B cell (primary cell): ENCODE results near the gene ITIH3. TPM values are rescaled to one million over a fixed set of nuclear protein-coding genes. Genes with fewer than 3 reads are reported as not detected.

Experiments
- ATAC-seq: fragments of 200-7000 bp; cut with Tn5 transposase; one replicate; pipeline ENCODE4 v1.10.0; 2021; ENCODE audit warnings: low read depth, mild to moderate bottlenecking, moderate number of reproducible peaks, moderate library complexity
- CTCF ChIA-PET: fragments of 350-600 bp; sonication (Branson Sonifier 250); formaldehyde crosslinking; loops from one replicate; lab custom pipeline; 2021; ENCODE audit warnings: antibody characterized with exemption, inconsistent platforms; lab: Charles Lee
- POLR2A ChIA-PET: fragments of 350-600 bp; sonication (Branson Sonifier 250); formaldehyde crosslinking; loops from one replicate; lab custom pipeline; 2021; ENCODE audit warnings: antibody characterized with exemption; lab: Charles Lee
- DNase-seq: peaks from one replicate; pipeline ENCODE4 v3.0.0; 2013
- H2AFZ ChIP-seq: 2 replicates; pipeline ENCODE4 v1.6.1; 2012; ENCODE audit warnings: mild to moderate bottlenecking, low read depth, low read length; ENCODE audit not compliant: insufficient read depth, poor library complexity, severe bottlenecking
- H3K27ac ChIP-seq, 2 donors: 1 replicate in 1 of 2; 2 replicates in 1 of 2; pipeline ENCODE4 v1.5.1; 2012 to 2013; ENCODE audit warnings: low read length in 2 of 2, mild to moderate bottlenecking in 2 of 2, moderate library complexity in 1 of 2
- H3K27me3 ChIP-seq, 4 experiments: fragments of 200-600 bp in 1 of 4; sonication (generic) in 1 of 4; replicated peaks in 1 of 4; 1 replicate in 2 of 4; 2 replicates in 2 of 4; pipeline versions ENCODE4 v1.6.1 to v1.7.0; 2013 to 2016; ENCODE audit warnings: low read length in 3 of 4, mild to moderate bottlenecking in 2 of 4, mixed read lengths in 1 of 4, moderate library complexity in 1 of 4; ENCODE audit not compliant: insufficient read depth in 4 of 4, control insufficient read depth in 3 of 4; ENCODE audit errors: control extremely low read depth in 1 of 4
- H3K36me3 ChIP-seq, 2 experiments: replicated peaks in 1 of 2; 1 replicate in 1 of 2; 2 replicates in 1 of 2; pipeline versions ENCODE4 v1.6.1 to v1.7.1; 2013; ENCODE audit warnings: low read length in 1 of 2; ENCODE audit not compliant: insufficient read depth in 2 of 2, control insufficient read depth in 1 of 2; ENCODE audit errors: control extremely low read depth in 1 of 2, extremely low read depth in 1 of 2
- H3K4me1 ChIP-seq, 2 donors: fragments of 200-600 bp in 1 of 2; sonication (generic) in 1 of 2; 1 replicate in 1 of 2; 2 replicates in 1 of 2; pipeline versions ENCODE4 v1.5.1 to v1.6.1; 2013 to 2017; ENCODE audit warnings: low read length in 2 of 2; ENCODE audit not compliant: control insufficient read depth in 2 of 2, insufficient read depth in 2 of 2
- H3K4me2 ChIP-seq: replicated peaks from 2 replicates; pipeline ENCODE3; 2012; ENCODE audit warnings: mild to moderate bottlenecking, low read depth, low read length; ENCODE audit not compliant: poor library complexity, severe bottlenecking
- H3K4me3 ChIP-seq, 5 experiments: fragments of 200-600 bp in 1 of 5; sonication (generic) in 1 of 5; 1 replicate in 3 of 5; 2 replicates in 2 of 5; pipeline versions ENCODE4 v1.5.1 to v1.7.0; 2011 to 2016; ENCODE audit warnings: low read length in 4 of 5, mild to moderate bottlenecking in 4 of 5, low read depth in 2 of 5, control low read depth in 1 of 5, moderate library complexity in 1 of 5; ENCODE audit not compliant: insufficient read depth in 1 of 5; ENCODE audit errors: control extremely low read depth in 1 of 5, extremely low read depth in 1 of 5
- H3K79me2 ChIP-seq: fragments of 200-600 bp; sonication (generic); one replicate; pipeline ENCODE4 v1.6.0; 2016; ENCODE audit warnings: low read length; ENCODE audit not compliant: control insufficient read depth, insufficient read depth
- H3K9ac ChIP-seq: fragments of 200-600 bp; sonication (generic); 2 replicates; pipeline ENCODE4 v1.6.1; 2017; ENCODE audit warnings: mild to moderate bottlenecking, low read length, moderate library complexity
- H3K9me3 ChIP-seq, 3 donors: one replicate each; pipeline versions ENCODE4 v1.6.1 to v1.7.1; 2013; ENCODE audit warnings: low read length in 2 of 3; ENCODE audit not compliant: control insufficient read depth in 2 of 3, insufficient read depth in 1 of 3; ENCODE audit errors: control extremely low read depth in 1 of 3
- H4K20me1 ChIP-seq: 2 replicates; pipeline ENCODE4 v1.6.0; 2012; ENCODE audit warnings: mild to moderate bottlenecking, low read length; ENCODE audit not compliant: insufficient read depth, control insufficient read depth, poor library complexity, severe bottlenecking
- H3K27ac Mint-ChIP-seq: one replicate; pipeline ENCODE4 v1.8.0; 2021; ENCODE audit warnings: mixed read lengths
- H3K27me3 Mint-ChIP-seq: one replicate; pipeline ENCODE4 v1.8.0; 2021; ENCODE audit warnings: mixed read lengths
- H3K4me1 Mint-ChIP-seq: one replicate; pipeline ENCODE4 v1.8.0; 2021; ENCODE audit warnings: mixed read lengths
- H3K4me3 Mint-ChIP-seq: one replicate; pipeline ENCODE4 v1.8.0; 2021; ENCODE audit warnings: mixed read lengths
- H3K9me3 Mint-ChIP-seq: one replicate; pipeline ENCODE4 v1.8.0; 2022; ENCODE audit warnings: mixed read lengths; ENCODE audit not compliant: insufficient read depth
- EZH2 ChIP-seq: IDR thresholded peaks from 2 replicates; pipeline ENCODE4 v1.6.1; 2012; ENCODE audit warnings: borderline replicate concordance, low read depth, mild to moderate bottlenecking, moderate library complexity, low read length; ENCODE audit not compliant: insufficient read depth, poor library complexity, severe bottlenecking
- WGBS: methylation state at CpG from one replicate; pipeline ENCODE4 v1.1.5; 2013; ENCODE audit warnings: missing lambda C conversion rate; ENCODE audit not compliant: insufficient coverage; 5-methylcytosine and 5-hydroxymethylcytosine counted together
- intact Hi-C: fragments of 100-400 bp; cut with micrococcal nuclease; formaldehyde crosslinking; loops from one replicate; pipeline ENCODE4 v1.10.0; 2022
- polyA plus RNA-seq: library from polyadenylated mRNA; depleted of rRNA; stranded (reverse); fragments of >200 nt; gene quantifications from 2 replicates; pipeline ENCODE4 v1.2.3, GENCODE V29; 2012
- total RNA-seq, 2 donors: library from RNA; stranded (reverse); fragments of 120-200 nt in 1 of 2; gene quantifications; 1 replicate in 1 of 2; 2 replicates in 1 of 2; pipeline versions ENCODE4 v1.2.3 to v1.2.4, GENCODE V29; 2013 to 2022
- TF ChIP-seq, protein P1 (sequence below): fragments of 200-600 bp; IDR thresholded peaks from one replicate; pipeline ENCODE4 v1.8.0; 2022; ENCODE audit warnings: antibody characterized with exemption, mild to moderate bottlenecking

The ITIH3 gene
- total and polyA plus RNA-seq, 2 donors (not counting 1 experiment from before 2014, with no cell fraction given): not detected

DNA sequence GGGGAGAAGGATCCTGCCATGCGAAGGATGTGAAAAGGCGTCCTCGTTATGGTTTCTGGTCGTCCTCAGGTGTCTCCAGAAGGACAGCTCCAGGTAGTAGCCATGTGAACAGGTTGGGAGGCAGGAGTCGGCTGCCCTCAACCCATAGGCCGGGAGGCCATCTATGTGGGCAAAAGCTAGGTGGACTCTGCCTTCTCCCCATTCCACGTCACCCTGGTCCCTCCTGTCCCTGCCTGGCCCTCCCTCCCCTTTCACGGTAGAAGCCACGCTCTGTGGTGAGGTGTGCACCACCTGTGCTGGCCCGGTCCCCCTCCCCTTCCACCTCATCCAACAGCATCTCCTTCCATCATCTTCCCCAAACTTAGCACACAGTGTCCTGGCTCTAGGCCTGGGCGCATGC is 16.3 kb downstream of the ITIH3 start:
- 97% methylated on average over 11 of the region's 11 CpGs for WGBS
- DNase-seq: no peak
- H3K9me3 Mint-ChIP-seq: no peaks in the 10 kb centered on the region

DNA sequence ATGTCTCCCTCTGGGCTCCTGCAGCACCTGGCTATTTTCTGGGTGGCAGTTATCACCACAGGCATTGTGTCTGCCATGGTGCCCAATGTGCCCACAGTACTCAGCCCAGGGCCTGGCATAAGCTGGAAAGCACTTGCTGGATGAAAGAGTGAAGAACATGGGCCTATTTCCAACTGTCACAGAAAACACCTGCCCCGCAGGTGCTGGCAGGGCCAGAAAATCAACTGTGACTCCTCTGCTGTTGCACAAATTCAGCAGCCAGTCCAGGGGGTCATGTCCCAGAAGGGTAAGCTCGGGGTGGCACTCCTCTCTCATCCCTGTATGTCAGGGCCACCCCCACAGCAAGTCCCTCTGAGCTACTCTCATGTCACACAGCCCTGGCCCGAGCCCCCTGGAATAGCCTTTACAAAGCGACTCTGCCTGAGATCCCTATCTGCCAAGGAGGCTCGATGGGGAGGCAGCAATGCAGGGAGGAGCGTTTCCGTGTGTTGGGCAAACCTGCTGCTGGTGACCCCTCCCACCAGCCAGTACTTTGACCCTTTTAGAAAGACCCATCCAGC is 16.9 kb downstream of the ITIH3 start:
- H3K9me3 Mint-ChIP-seq: no peaks in the 10 kb centered on the region
- H3K4me3 ChIP-seq: no peak overlapping the region
- DNase-seq (no peak), ATAC-seq (no peak)
- H3K4me2 ChIP-seq: no peak overlapping the region
- H3K27ac Mint-ChIP-seq: no peak overlapping the region
- ChIA-PET POLR2A (no interaction called here), CTCF (no interaction called here)
- no peak overlapping the region for H3K9ac ChIP-seq
- H3K4me1 ChIP-seq: no peaks in the 10 kb centered on the region
- H4K20me1 ChIP-seq: no peaks in the 10 kb centered on the region
- H3K9me3 ChIP-seq: no peaks in the 10 kb centered on the region
- H3K27ac ChIP-seq: no peak overlapping the region
- no peaks in the 10 kb centered on the region for H3K79me2 ChIP-seq
- TF ChIP-seq EZH2: no peak
- TF ChIP-seq, protein P1, sequence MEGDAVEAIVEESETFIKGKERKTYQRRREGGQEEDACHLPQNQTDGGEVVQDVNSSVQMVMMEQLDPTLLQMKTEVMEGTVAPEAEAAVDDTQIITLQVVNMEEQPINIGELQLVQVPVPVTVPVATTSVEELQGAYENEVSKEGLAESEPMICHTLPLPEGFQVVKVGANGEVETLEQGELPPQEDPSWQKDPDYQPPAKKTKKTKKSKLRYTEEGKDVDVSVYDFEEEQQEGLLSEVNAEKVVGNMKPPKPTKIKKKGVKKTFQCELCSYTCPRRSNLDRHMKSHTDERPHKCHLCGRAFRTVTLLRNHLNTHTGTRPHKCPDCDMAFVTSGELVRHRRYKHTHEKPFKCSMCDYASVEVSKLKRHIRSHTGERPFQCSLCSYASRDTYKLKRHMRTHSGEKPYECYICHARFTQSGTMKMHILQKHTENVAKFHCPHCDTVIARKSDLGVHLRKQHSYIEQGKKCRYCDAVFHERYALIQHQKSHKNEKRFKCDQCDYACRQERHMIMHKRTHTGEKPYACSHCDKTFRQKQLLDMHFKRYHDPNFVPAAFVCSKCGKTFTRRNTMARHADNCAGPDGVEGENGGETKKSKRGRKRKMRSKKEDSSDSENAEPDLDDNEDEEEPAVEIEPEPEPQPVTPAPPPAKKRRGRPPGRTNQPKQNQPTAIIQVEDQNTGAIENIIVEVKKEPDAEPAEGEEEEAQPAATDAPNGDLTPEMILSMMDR: no peak
- intact Hi-C loops: no loop called here
- H3K27me3 Mint-ChIP-seq: no peaks in the 10 kb centered on the region
- H3K4me1 Mint-ChIP-seq: no peaks in the 10 kb centered on the region
- 92% methylated on average over 7 of the region's 7 CpGs for WGBS
- no peak overlapping the region for H3K4me3 Mint-ChIP-seq
- no peak overlapping the region for H2AFZ ChIP-seq
- H3K27me3 ChIP-seq: no peaks in the 10 kb centered on the region
- H3K36me3 ChIP-seq: no peaks in the 10 kb centered on the region

More for the DNA sequence above, 16.3 kb downstream of the ITIH3 start:
- no peaks in the 10 kb centered on the region for H3K4me1 Mint-ChIP-seq
- no peak overlapping the region for H3K4me3 ChIP-seq
- TF ChIP-seq, protein P1: no peak
- no peak for TF ChIP-seq EZH2
- no peaks in the 10 kb centered on the region for H4K20me1 ChIP-seq
- H3K9me3 ChIP-seq: no peaks in the 10 kb centered on the region
- H3K4me1 ChIP-seq: no peaks in the 10 kb centered on the region
- no peak overlapping the region for H3K27ac Mint-ChIP-seq
- no peaks in the 10 kb centered on the region for H3K79me2 ChIP-seq
- ATAC-seq: no peak
- intact Hi-C loops: no loop called here
- H3K4me3 Mint-ChIP-seq: no peak overlapping the region
- ChIA-PET CTCF (no interaction called here), POLR2A (no interaction called here)
- no peak overlapping the region for H2AFZ ChIP-seq
- H3K9ac ChIP-seq: no peak overlapping the region
- no peaks in the 10 kb centered on the region for H3K27me3 ChIP-seq
- no peak overlapping the region for H3K4me2 ChIP-seq
- no peaks in the 10 kb centered on the region for H3K36me3 ChIP-seq
- no peaks in the 10 kb centered on the region for H3K27me3 Mint-ChIP-seq
- H3K27ac ChIP-seq: no peak overlapping the region
